Tibial nerve (tissue), 4 donors: ENCODE results near the gene FZD2.

ENCODE experiments used
- EP300 ChIP-seq, 2 donors: sonication (generic); formaldehyde crosslinking; IDR thresholded peaks; one replicate each; pipeline ENCODE4 v1.6.1; 2017; ENCODE audit warnings: antibody characterized with exemption in 2 of 2, mild to moderate bottlenecking in 1 of 2
- POLR2A ChIP-seq, 2 donors: fragments of 450-650 bp; IDR thresholded peaks; one replicate each; pipeline ENCODE4 v1.6.1; 2017; ENCODE audit warnings: antibody characterized with exemption in 2 of 2, mild to moderate bottlenecking in 2 of 2, moderate library complexity in 2 of 2
- TF ChIP-seq, protein P1 (sequence below), 5 experiments: fragments of 200-600 bp in 3 of 5; fragments of 450-650 bp in 2 of 5; sonication (generic) in 3 of 5; IDR thresholded peaks; one replicate each; pipeline ENCODE4 v1.5.1; 2016 to 2019; ENCODE audit warnings: antibody characterized with exemption in 5 of 5, mild to moderate bottlenecking in 3 of 5, moderate library complexity in 2 of 5

DNA sequence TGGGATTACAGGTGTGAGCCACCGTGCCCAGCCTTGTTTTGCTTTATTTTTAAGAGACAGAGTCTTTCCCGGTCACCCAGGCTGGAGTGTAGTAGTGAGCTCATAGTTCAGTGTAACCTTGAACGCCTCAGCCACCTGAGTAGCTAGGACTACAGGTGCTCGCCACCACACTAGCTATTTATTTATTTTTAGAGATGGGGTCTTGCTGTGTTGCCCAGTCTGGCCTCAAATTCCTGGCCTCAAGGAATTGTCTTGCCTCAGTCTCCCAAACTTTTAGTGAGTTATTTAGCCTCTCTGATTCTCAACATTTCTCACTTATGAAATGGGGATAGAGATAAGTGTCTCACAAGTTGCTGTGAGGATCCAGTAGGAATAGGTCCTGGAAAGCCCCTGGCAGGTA, 21.7 kb downstream of the FZD2 start:
- TF ChIP-seq, protein P1, sequence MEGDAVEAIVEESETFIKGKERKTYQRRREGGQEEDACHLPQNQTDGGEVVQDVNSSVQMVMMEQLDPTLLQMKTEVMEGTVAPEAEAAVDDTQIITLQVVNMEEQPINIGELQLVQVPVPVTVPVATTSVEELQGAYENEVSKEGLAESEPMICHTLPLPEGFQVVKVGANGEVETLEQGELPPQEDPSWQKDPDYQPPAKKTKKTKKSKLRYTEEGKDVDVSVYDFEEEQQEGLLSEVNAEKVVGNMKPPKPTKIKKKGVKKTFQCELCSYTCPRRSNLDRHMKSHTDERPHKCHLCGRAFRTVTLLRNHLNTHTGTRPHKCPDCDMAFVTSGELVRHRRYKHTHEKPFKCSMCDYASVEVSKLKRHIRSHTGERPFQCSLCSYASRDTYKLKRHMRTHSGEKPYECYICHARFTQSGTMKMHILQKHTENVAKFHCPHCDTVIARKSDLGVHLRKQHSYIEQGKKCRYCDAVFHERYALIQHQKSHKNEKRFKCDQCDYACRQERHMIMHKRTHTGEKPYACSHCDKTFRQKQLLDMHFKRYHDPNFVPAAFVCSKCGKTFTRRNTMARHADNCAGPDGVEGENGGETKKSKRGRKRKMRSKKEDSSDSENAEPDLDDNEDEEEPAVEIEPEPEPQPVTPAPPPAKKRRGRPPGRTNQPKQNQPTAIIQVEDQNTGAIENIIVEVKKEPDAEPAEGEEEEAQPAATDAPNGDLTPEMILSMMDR (IDR thresholded peaks at IDR 0.05): no peak
- TF ChIP-seq POLR2A (IDR thresholded peaks at IDR 0.05): no peak
- no peak for TF ChIP-seq EP300 (IDR thresholded peaks at IDR 0.05)
